GM12892 (cell line): ENCODE data around the gene TNFRSF19.

Experiments
- POLR2A ChIP-seq: IDR thresholded peaks from 2 replicates; pipeline ENCODE4 v1.6.1; 2011; ENCODE audit warnings: low read depth, low read length, control low read depth
- POLR2AphosphoS5 ChIP-seq: IDR thresholded peaks from 2 replicates; pipeline ENCODE4 v1.6.1; 2011; ENCODE audit warnings: low read depth, low read length, control low read depth
- TAF1 ChIP-seq: IDR thresholded peaks from 2 replicates; pipeline ENCODE4 v1.6.1; 2011; ENCODE audit warnings: low read depth, mild to moderate bottlenecking, control low read depth, low read length, borderline replicate concordance

GRCh38 chr13:23656637-23657371 lies 86.6 kb downstream of the TNFRSF19 start:
- TF ChIP-seq POLR2AphosphoS5 (no peak), POLR2A (no peak), TAF1 (no peak)
